Measurements from ENCODE around the gene CARF. TPM values are rescaled to one million over a fixed set of nuclear protein-coding genes. Genes with fewer than 3 reads are reported as not detected.
A peak's percentile ranks its signal among the peaks of the same experiment; 100 is the strongest.

CARF gene
- total and polyA plus RNA-seq, 2 of the 13 experiments (the other 11 are each of a cell fraction or from before 2014, with no cell fraction given), result 3.0 to 5.4 TPM

- TF ChIP-seq MXD3 (CRISPR knock-in tag; IDR thresholded peaks at IDR 0.05) (peak; percentile 84), MEIS2 (CRISPR knock-in tag; IDR thresholded peaks at IDR 0.05) (peak; percentile 35), STAG1 (CRISPR knock-in tag; IDR thresholded peaks at IDR 0.05) (no peak), SKI (IDR thresholded peaks at IDR 0.05; ENCODE audit: partially characterized antibody) (peak; percentile 26), ZNF800 (CRISPR knock-in tag; IDR thresholded peaks at IDR 0.05) (peak; percentile 16; the same call in 1 of the 2 replicates), IKZF1 (IDR thresholded peaks at IDR 0.05) (no peak), ZNF790 (CRISPR knock-in tag; IDR thresholded peaks at IDR 0.05; ENCODE audit: borderline replicate concordance) (no peak; the same call in 1 of the 2 replicates), NFKBIZ (CRISPR knock-in tag; IDR thresholded peaks at IDR 0.05) (peak; percentile 49; the same call in 1 of the 2 replicates), NFE2L1 (CRISPR knock-in tag; IDR thresholded peaks at IDR 0.05; ENCODE audit: borderline replicate concordance) (no peak), ZNF629 (CRISPR knock-in tag; conservative IDR thresholded peaks at IDR 0.05) (peak; percentile 23; the same call in 1 of the 2 replicates), RBFOX2 (IDR thresholded peaks at IDR 0.05; ENCODE audit: low read depth, low read length) (peak; percentile 92), KLF15 (CRISPR knock-in tag; IDR thresholded peaks at IDR 0.05; ENCODE audit: borderline replicate concordance) (0 out of 2 replicates have a peak, but pooled peaks have one; percentile 67), ZMAT3 (CRISPR knock-in tag; conservative IDR thresholded peaks at IDR 0.05) (no peak), KDM5A (IDR thresholded peaks at IDR 0.05; ENCODE audit: borderline replicate concordance, low read length) (peak; percentile 23; the same call in 1 of the 2 replicates), TMF1 (CRISPR knock-in tag; IDR thresholded peaks at IDR 0.05; ENCODE audit: low read depth) (no peak), ZBTB33 (CRISPR knock-in tag; IDR thresholded peaks at IDR 0.05) (no peak), ZNF441 (CRISPR knock-in tag; IDR thresholded peaks at IDR 0.05; ENCODE audit: borderline replicate concordance) (no peak), REST (IDR thresholded peaks at IDR 0.05; ENCODE audit: borderline replicate concordance in 1 of 2, low read depth in 1 of 2, low read length in 2 of 2) (0 out of 4 replicates have a peak, but pooled peaks of 1 of the 2 experiments have one; percentile 3), CENPT (CRISPR knock-in tag; IDR thresholded peaks at IDR 0.05; ENCODE audit: low read depth) (no peak), ZNF569 (CRISPR knock-in tag; IDR thresholded peaks at IDR 0.05; ENCODE audit: borderline replicate concordance) (no peak), BHLHE40 (IDR thresholded peaks at IDR 0.05; ENCODE audit: low read length) (no peak), ZNF543 (CRISPR knock-in tag; IDR thresholded peaks at IDR 0.05) (no peak)
Measured at GRCh38 chr2:203014456-203015199, 102.6 kb downstream of the CARF start, which contains the start of gene NBEAL1 (continued).

All from HepG2 (cell line).